ENCODE measurements around the gene EN2.

Gene EN2

GRCh38 chr7:155486783-155487508 lies 29.0 kb downstream of the EN2 start:
- no peak for DNase-seq (ENCODE audit: low spot score)

- no peak for DNase-seq (ENCODE audit: low spot score)
Observed at GRCh38 chr7:155487509-155488482, 29.9 kb downstream of the EN2 start.

GRCh38 chr7:155488483-155489127 lies 30.7 kb downstream of the EN2 start:
- DNase-seq (ENCODE audit: low spot score), result no peak

GRCh38 chr7:155489158-155489840 lies 31.4 kb downstream of the EN2 start:
- DNase-seq (ENCODE audit: low spot score), result no peak

GRCh38 chr7:155489862-155490696 lies 32.1 kb downstream of the EN2 start:
- DNase-seq (ENCODE audit: low spot score), result no peak

GRCh38 chr7:155490697-155491628 lies 33.0 kb downstream of the EN2 start:
- DNase-seq (ENCODE audit: low spot score), result no peak

GRCh38 chr7:155491812-155492211 lies 33.9 kb downstream of the EN2 start:
- DNase-seq (ENCODE audit: low spot score), result no peak

GRCh38 chr7:155493744-155494538 lies 36.0 kb downstream of the EN2 start:
- DNase-seq (ENCODE audit: low spot score), result no peak

- no peak for DNase-seq (ENCODE audit: low spot score)
Observed at GRCh38 chr7:155494551-155494950, 36.6 kb downstream of the EN2 start.

- no peak for DNase-seq (ENCODE audit: low spot score)
Observed at GRCh38 chr7:155495440-155496248, 37.7 kb downstream of the EN2 start.

- no peak for DNase-seq (ENCODE audit: low spot score)
Observed at GRCh38 chr7:155496267-155497005, 38.5 kb downstream of the EN2 start.

GRCh38 chr7:155497149-155497901 lies 39.4 kb downstream of the EN2 start:
- DNase-seq (ENCODE audit: low spot score), result no peak

GRCh38 chr7:155505422-155505793 lies 47.5 kb downstream of the EN2 start:
- no peak for DNase-seq (ENCODE audit: low spot score)

GRCh38 chr7:155506854-155507337 lies 49.0 kb downstream of the EN2 start:
- DNase-seq (ENCODE audit: low spot score), result no peak

- no peak for DNase-seq (ENCODE audit: low spot score)
Observed at GRCh38 chr7:155507576-155507975, 49.6 kb downstream of the EN2 start.

Data from putamen (tissue), 1 donor.